Measurements from ENCODE around the gene CTCFL. TPM values are rescaled to one million over a fixed set of nuclear protein-coding genes. Genes with fewer than 3 reads are reported as not detected.

CTCFL gene
- total and polyA plus RNA-seq, 2 of the 13 experiments (the other 11 are each of a cell fraction or from before 2014, with no cell fraction given), result 0.04 TPM; not detected in 1

- no peak for TF ChIP-seq ZIK1 (CRISPR knock-in tag; IDR thresholded peaks at IDR 0.05; ENCODE audit: borderline replicate concordance, low read depth)
- TF ChIP-seq THAP9 (CRISPR knock-in tag; IDR thresholded peaks at IDR 0.05; ENCODE audit: borderline replicate concordance), result no peak
- no peak for TF ChIP-seq ZNF646 (CRISPR knock-in tag; IDR thresholded peaks at IDR 0.05)
- peak; percentile 74; the same call in 1 of the 2 replicates for TF ChIP-seq PRDM10 (CRISPR knock-in tag; IDR thresholded peaks at IDR 0.05; ENCODE audit: low read depth)
- peak; percentile 95; the same call in 1 of the 2 replicates for TF ChIP-seq HIC2 (CRISPR knock-in tag; IDR thresholded peaks at IDR 0.05; ENCODE audit: low read depth)
- no peak for TF ChIP-seq SP2 (CRISPR knock-in tag; IDR thresholded peaks at IDR 0.05)
- 0 out of 2 replicates have a peak, but pooled peaks have one; percentile 28 for TF ChIP-seq ZNF556 (CRISPR knock-in tag; IDR thresholded peaks at IDR 0.05; ENCODE audit: borderline replicate concordance)
- no peak for TF ChIP-seq ZC3H4 (CRISPR knock-in tag; IDR thresholded peaks at IDR 0.05; ENCODE audit: borderline replicate concordance)
- TF ChIP-seq CHCHD3 (CRISPR knock-in tag; IDR thresholded peaks at IDR 0.05), result no peak
- no peak for TF ChIP-seq REL (CRISPR knock-in tag; conservative IDR thresholded peaks at IDR 0.05)
- no peak for TF ChIP-seq WIZ (CRISPR knock-in tag; IDR thresholded peaks at IDR 0.05)
Observed at GRCh38 chr20:57546956-57547649, 22.2 kb upstream of the CTCFL start (continued).
